Eye (tissue), 1 donor: ENCODE data around the gene CCDC81.

Source experiments
- DNase-seq: peaks from one replicate; pipeline ENCODE4 v3.0.0-alpha.2; 2015

CCDC81 gene

GRCh38 chr11:86469491-86470388, 95.1 kb downstream of the CCDC81 start:
- DNase-seq: no peak
